Measurements from ENCODE around the gene CHAT.

CHAT gene

DNA sequence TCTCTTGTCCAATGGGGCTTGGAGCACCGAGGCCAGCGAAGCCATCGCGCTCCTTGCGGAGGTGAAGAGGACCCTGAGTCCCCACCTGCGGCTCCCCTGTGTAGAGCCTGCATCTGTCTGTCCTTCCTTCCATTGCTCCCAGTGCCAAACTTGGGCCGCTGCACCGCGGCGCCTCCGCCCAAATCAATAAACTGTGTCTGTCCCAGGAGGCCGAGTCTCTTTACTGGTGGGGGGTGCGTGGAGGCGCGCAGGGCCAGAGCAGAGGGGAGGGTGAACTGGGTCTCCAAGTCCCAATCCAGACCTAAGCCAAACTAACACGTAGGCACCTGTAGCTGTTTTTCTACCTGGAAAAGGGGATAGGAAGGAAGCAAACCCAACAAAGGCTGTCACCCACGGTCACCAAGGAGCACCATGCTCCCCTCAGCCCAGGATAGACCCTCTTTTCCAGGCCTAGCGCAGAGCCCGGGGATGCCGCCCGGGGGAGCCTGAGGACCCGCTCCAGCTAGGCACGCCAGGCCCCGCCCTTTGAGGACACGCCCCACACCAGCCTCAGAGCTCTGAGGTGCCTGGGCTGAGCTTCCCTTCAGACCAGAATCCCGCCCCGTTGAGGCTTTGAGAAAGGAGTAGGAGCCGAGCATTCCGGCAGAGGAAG is 1.2 kb upstream of the CHAT start:
- DNase-seq, result no peak

DNA sequence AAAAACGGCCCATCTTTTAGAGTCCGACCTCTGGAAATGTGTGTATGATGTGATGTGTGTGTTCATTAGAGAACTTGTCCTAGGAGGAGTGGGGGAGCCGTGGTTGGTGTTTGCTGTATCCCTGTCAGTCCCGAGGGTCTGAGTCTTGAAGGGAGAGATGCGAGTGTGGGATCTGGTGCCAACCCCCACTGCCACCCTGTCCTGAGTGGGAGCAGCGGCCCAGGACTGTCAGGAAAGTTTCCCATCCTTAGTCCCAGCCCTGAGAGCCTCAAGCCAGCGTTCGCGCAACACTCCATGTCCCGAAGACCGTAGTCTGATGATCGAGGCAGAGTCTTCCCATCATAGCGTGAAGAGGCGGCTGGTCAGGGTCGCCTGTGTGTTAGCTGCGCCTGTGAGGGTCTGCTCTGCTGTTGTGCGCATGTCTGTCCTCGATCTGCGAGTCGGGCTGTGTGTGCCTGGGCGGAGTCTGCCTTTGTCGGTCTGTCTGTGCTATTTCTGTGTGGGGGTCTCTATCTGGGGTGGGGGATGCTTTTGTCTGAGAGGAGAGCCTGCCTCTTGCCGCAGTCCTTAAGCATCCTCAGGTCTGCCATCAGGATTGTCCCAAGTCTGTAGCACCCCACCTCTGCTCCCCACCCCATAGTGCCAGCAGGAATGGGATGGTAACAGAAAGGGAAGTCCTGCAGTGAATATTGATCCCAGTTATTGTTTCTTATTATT is 514 bp upstream of the CHAT start:
- DNase-seq, result no peak

DNA sequence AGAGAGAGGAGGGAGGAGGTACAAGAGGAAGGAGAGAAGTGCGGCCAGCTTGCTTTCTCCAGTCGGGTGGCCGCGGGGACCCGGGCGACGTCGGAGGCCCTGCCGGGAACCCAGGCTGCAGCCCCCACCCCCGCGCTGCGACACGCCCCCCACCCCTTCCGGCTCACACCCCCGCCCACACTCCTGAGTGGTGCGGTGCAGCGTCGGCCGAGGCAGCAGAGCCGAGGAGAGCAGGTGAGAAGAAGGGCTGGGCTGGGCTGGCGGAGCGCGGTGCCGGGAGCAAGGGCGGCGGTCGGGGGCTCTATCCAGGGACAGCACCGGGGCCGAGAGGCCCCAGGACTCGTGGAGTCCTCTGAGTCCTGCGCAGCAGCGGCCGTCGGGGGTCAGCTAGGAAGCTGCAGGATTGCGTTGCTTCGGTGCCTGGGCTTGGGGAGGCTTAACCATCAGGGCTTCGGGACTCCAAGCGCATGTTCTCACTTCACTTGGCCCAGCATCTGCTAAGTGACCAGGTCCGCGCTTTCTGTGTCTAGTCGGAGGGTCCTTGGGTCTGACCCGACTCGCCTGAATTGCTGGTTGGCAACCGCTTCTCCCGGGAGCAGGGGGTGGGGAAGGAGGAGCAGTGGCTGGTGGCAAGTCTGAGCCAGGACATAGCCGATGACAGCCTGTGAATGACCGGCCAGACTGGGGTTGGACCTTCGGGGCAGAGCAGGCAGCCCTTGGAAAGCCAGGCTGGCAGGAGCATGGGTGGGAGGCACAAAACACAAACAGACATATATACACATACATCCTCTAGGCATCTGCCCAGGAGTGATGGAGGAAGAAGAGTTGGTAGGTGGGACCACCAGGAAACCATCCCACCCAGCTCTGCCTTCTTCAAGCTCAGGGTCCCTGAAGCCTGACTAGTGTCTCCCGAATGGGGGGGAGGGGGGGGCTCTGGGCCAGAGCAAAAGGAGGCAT is 683 bp downstream of the CHAT start:
- no peak for DNase-seq

DNA sequence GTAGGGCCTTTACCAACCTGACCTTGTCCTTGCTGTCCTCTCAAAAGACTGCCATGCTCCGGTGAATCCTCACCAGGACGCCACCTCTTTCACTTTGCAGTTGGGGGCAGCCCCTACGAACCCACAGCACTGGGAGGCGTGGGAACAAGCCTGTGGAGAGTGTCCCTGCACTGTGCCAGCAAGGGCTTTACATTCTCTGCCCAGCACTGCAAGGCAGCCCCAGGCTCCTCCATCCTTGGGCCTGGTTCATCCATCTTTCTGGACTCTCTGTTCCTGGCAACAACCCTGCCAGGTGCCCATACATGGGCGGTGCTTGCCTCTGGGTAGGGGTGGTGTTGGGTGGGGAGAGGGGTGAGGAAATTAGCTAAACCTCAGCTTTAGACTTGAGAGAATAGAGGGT is 1.4 kb downstream of the CHAT start:
- DNase-seq, result no peak

DNA sequence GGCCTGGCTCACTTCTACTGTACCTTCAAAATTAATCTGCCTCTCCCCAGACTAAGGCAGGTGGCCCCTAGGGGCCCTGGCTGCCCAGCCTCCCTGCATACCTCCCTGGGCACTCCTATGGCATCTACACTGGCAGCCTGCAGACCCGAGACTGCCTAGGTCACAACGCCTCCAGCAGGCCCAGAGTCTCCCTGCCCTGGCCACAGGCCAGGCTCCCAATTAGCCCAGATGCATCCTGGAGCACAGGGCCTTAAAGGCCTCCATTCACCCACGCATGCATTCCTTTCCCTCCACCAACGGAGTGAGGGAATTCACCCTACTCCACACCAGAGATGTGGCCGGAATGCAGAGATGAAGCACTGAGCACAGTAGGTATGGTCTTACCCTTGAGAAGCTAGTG is 1.9 kb downstream of the CHAT start:
- no peak for DNase-seq

DNA sequence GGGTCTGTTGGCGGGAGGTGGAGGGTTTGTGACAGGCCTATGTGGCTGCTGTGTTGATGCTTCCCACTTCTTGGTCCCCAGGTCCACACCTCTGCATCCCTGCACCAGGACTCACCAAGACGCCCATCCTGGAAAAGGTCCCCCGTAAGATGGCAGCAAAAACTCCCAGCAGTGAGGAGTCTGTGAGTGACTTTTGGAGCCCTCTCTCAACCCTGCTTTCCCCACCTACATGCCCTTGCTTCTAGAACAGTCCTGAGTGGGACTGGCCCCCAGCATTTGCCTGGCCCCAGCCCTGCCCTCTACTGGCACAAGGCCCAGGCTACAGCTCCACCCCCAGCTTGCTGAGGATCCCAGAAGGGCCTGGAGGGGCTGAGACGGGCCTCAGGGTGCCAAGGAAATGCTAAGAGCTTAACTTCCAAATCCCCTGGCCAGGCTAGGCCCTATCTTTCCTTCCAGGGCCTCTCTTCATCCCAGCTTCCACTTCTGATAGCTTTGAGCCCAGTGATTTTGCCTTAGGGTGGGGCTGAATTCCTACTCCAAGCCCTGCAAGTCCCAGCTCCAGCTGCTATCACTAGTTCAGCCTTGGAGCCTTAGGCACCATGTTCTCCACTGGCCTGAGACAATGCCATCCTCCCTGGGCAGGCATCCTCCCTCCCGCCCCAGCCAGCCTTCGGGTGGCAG is 2.7 kb downstream of the CHAT start:
- DNase-seq, result no peak

DNA sequence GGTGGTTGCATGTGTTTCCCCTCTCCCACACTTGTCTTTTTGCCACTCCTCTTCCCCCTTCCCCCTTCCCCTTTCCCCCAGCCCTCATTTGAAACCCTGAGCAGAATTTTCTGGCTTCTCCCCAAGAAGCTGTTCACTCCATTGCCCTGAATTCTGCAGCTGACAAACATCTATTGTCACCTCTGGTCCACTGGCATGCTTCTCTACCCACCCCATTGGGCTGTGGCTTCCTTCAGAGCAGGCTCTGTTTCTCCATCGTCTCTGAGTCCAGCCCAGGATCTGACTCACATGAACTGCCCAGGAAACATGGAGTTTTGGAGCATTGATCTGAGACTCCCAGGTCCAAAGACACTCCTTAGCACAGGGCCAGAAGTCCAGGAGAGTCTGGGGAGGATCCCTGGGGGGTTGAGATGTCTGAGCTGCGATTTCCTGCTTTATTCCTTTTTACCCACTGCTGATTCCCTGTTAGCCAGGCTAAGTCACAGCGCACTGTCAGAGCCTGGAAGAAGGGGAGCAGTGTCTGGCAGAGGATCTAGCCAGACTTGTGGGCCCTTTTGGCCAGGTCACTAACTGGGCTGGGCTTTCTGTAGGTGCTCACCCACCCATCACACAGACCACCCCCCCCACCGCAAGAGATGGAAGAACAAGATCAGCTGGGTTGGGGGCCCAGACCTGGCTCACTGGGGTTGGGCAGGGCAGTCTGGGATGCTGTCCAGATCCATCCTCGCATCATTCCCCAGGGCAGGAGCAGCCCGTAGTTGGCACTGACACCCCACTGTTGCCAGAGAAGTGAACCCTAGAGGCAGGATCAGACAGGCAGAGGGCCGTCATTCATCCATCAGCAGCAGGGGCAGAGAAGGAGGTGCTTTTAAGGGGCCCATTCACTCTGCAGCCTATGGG is 3.5 kb downstream of the CHAT start:
- DNase-seq, result no peak

DNA sequence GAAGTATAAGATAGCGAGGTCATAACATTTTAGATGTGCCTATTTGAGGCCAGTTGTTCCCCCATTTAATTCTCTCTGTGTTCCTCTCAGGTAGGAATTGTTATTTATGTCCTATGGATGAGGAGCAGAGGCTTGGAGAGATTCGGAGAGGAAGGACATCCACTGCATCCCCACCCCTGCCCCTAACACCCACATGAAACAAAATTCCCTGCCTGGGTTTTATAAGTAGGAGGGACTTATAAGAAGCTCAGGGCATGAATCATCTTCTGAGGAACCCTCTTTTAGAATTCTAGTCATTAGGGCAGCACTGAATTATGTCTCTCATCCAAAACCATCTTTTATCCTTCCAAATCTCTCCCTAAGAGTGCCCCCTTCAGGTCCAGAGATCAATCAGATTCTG is 5.0 kb downstream of the CHAT start:
- DNase-seq, result no peak

DNA sequence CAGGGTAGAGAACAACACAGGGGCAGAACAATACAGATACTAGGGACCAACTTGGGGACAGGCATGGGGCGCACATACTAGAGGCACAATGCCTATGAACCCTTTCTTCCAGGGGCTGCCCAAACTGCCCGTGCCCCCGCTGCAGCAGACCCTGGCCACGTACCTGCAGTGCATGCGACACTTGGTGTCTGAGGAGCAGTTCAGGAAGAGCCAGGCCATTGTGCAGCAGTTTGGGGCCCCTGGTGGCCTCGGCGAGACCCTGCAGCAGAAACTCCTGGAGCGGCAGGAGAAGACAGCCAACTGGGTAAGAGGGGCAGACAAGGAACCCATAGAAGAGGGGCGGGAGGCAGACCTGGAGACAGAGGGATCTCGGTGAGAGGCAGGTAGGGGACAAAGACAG is 5.8 kb downstream of the CHAT start:
- no peak for DNase-seq

DNA sequence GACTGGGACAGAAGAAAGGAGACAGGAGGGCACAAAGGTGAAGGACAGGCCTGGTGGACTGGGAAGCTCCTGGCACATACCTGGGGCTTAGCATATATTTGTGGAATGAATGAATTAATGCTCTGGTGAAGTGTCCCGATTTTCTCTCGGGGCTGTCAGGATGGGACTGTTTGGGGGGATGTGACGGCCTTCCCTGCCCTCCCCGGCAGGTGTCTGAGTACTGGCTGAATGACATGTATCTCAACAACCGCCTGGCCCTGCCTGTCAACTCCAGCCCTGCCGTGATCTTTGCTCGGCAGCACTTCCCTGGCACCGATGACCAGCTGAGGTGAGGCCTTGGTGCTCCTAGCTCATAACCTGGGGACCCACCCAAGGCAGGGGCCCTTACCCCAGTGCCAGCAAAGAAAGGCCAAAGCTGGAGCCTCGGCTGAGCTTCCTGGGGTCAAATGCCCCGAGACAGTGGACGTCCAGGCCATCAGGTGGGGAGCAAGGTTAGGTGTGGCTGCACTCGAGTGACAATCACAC is 6.5 kb downstream of the CHAT start:
- DNase-seq, result no peak

DNA sequence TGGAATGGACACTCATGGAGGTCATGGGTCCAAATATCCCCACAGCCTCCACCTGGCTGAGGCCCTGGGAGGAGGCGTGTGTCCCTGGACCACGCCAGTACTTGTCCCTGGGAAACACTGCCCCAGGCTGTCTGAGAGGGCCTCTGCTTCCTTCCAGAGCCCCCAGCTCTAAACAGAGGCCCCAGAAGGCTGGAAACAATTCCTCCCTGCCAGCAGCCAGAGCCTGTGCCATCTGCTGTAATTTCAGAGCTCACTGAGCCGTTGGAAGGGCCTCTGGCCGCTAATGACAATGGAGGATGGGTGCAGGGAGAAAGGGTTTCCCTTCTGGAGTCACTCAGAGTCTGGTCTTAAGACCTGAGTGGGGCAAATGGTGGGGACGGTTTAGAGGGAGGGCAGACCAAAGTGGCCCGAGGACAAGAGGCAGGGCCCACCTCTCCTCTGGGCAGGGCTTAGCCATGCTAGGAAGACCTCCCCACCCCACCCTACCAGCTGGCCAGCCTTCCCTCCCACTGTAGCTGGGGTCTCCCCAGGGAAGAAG is 7.1 kb downstream of the CHAT start:
- DNase-seq, result no peak

DNA sequence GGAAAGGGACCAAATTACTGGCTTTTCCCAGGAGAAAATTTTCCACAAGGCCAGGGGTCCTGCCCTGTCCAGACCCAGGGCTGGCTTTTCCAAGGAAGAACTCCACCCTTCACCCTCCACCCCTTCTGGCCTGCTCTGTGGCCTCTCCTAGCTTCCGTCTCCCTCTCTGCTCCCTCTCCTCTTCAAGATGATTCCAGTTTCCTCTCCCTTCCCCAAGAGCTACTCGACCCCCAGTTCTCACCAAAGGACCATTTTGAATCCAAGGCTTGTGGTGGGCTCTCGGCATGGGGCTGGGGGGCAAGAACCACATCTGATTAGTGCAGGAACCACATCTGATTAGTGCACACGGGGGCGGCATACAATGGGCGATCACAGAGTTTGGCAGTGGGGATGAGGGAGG is 7.7 kb downstream of the CHAT start:
- no peak for DNase-seq

DNA sequence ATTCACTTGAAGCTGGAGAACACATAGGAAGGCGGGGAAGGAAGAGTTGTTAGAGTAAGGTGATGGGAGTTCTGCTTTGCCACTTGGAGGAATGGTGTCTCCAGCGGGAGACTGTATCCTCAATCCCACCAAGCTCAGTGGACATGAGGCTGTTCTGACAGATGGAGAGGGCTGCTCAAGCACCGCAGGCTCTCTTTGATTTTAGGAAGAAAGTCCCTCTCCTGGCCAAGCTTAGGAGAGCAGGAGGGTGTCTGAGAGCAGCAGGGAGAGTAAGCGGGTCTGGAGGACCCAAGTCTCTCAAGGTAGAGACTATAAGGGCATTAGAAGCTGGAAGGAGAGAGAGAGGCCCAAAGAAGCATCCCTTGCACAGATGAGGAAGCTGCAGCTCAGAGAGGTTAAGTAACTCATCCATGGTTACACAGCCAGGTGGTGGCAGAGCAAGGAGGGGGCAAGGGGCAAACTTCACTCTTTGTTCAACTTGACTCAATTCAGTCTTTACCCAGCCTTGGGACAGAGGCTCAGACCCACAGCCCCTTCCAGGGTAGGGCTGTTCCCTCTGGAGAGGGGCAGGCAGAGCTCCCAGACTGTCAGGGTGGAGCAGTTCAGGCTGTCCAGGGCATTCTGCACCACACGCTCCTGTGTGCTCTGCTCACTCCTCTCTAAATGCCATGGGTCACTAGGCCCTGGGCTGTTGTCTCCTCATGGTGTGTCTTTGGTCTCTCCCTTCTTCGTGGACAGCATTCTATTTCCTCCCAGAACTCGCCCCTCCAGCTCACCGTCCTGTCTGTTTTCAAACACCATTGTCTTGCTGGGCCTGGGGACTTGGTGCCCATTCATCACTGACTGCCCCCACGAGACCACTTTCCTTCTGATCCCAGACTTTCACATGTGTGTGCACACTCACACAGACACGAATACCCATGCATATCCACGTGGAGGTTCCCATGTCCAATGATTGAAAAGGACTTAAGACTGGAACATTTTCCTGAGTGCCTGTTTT is 8.9 kb downstream of the CHAT start:
- DNase-seq, result no peak

DNA sequence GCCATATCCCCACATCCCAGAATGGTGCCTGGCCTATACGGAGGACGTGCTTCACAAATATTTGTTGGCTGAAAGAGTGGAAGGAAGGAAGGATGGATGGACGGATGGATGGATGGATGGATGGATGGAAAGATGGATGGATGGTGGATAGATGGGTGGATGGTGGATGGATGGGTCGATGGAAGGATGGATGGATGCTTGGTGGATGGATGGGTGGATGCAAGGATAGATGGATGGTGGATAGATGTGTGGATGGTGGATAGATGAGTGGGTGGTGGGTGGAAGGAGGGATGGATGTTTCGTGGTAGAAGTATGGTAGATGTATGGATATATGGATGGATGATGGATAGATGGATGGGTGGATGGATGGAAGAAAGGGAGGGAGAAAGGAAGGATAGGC is 10.8 kb downstream of the CHAT start:
- no peak for DNase-seq

DNA sequence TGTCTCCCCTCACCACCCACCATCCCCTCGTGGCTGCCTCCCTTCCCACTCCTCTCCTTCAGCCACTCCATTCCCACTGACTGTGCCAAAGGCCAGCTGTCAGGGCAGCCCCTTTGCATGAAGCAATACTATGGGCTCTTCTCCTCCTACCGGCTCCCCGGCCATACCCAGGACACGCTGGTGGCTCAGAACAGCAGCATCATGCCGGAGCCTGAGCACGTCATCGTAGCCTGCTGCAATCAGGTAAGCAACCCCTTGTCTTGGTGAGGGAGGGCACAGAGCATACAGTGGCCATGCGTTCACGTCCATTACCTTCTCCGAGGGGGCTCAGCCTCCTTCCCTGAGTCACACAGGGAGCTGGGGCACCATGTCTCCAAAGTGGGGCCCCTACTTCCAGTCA is 11.6 kb downstream of the CHAT start:
- DNase-seq, result no peak

DNA sequence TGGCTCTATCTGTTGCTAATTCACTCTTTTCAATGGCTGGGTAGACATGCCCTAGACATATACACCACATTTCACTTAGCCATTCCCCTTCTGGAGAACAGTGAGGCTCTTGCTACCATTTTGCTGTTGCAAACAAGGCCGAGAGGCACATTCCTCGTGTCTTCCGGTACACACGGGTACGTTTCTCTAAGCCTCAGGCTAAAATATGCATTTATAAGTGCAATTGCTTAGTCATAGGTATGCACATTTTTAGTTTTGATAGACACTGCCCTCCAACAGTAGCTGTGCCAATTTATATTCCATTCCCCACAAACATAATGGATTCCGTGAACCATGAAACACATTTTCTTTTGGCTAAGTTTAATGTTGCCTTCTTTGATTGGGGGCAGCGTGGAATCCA is 13.2 kb downstream of the CHAT start:
- no peak for DNase-seq

DNA sequence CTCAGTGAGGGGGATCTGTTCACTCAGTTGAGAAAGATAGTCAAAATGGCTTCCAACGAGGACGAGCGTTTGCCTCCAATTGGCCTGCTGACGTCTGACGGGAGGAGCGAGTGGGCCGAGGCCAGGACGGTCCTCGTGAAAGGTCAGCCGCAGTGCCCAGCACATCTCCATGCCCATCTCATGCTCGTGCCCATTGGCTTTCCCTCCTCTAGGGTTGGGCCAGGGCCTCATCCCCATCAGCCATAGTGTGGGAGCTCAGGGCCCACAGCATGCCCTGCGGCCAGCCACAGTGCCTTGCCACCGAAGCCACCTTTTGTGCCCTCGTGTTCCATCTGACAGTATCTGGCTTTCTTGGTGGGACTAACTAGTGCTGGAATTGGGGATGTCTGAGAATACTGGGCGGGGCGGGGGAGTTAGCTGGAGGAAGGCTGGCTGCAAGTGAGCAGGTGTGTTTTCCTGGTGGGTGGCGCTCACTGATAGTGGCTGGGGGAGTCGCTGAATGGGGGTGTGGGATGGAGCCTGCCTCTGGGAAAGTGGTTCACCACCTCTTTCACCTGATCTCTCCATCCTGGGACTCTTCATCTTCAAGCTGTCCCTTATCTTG is 13.9 kb downstream of the CHAT start:
- DNase-seq, result no peak

DNA sequence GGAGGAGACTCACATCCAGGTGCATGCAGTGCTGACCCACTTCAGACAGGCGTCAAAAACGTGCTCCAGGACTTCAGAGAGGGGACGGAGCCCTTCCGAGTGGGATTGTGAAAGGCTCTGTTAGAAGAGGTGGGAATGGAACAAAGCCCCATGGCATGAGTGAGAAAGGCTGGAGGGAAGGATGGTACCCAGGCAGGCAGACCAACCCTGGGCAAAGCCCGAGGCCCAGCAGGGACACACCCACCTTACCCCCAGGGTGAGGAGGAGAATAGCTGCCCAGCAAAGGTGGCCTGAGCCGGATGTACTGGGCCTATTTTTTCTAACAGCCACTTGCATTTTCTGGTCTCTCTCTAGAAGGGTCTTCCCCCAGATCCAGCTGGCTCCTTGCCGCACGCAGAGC is 14.8 kb downstream of the CHAT start:
- DNase-seq, result no peak

DNA sequence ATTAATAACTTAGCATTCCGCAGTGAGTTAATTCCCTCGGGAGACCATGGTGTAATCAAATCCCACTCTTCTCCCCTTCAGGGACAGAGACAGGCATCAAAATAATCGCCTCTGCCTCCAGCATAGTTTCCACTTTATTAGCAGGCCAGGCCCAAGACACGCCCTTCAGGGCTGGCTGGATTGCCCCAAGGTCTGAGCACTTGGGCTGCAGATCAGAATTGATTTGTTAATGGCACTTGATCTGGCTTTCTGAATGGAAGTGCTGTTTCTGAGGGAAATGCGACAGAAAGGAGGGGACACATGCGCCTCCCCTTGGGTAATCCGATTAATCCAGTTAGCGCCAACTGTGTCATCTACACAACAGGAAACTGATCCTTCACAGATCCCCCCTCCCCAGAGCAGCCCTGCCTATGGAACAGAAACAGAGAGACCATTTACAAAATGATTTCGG is 15.6 kb downstream of the CHAT start:
- no peak for DNase-seq

DNA sequence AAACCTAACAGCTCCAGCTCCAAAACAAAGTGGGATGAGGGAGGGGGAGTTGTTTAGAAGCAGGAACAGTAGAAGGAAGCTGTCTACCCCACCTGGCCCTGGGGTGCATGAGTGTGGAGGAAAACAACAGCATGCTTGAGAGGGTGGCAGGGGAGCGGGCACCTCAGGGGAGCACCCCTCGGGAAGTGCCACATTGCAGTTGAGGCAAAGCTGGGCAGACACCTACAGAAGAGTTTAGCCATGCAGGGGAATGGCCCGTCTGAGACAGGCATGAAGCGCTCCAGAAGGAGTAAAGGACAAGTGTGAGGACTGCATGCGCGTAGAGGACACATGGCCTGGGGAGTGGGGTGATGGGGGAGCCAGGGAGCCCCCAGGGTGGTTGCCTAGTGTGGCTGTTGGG is 18.1 kb downstream of the CHAT start:
- no peak for DNase-seq
